Activated CD4-positive, alpha-beta T cell treated with anti-CD3 and anti-CD28 coated beads, Interleukin-2, amount 50 U/mL, for 48 hours (primary cell): ENCODE results near the gene INPP4A.

Experiments
- DNase-seq, 2 experiments: peaks; one replicate each; pipeline ENCODE4 v3.0.0-alpha.2; 2020

The INPP4A gene

GRCh38 chr2:98478088-98478551, 33.5 kb downstream of the INPP4A start:
- DNase-seq, result no peak

DNA sequence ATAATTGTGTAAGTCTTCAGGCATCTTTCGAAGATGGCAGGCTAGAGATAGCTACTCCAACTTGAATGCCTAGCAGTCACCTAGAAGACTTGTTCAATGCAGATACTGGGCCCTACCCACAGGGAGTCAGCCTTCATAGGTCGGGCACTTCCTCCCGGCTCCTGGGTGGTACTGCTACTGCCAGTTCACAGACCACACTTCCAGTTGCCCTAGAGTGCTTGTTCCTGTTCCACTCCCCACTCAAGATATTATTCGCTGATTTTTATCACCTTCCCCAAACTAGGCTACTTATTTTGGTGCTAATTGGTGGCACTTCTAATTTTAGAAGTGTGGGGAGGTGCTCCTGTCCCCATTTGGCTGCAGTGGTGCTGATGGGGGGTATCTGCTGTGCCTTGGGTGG, 34.2 kb downstream of the INPP4A start:
- no peak for DNase-seq

- DNase-seq, result no peak
These were observed 34.7 kb downstream of the INPP4A start for GRCh38 chr2:98479371-98479770.

- peak; percentile 54 to 66 for DNase-seq
These were observed 35.4 kb downstream of the INPP4A start for GRCh38 chr2:98479959-98480524.

DNA sequence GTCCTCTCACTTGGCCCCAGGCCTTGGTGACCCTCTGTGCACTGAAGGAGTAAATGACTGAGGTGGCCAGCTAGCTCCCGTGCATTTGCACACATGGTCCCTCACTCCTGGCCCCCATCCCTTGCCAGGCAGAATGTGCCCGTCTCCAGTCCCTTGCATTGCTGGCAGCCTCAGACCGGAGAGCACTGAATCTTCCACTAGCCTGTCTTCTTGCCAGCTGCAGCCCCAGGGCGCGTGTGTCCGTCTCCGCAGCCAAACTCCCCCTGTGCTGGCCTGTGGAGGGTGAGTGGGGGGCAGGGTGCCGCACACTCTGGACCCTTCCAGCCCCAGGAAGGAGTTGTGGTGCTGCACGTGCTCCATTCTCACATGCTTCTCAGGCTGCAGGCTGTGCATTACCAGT, 35.9 kb downstream of the INPP4A start:
- DNase-seq, result no peak

DNA sequence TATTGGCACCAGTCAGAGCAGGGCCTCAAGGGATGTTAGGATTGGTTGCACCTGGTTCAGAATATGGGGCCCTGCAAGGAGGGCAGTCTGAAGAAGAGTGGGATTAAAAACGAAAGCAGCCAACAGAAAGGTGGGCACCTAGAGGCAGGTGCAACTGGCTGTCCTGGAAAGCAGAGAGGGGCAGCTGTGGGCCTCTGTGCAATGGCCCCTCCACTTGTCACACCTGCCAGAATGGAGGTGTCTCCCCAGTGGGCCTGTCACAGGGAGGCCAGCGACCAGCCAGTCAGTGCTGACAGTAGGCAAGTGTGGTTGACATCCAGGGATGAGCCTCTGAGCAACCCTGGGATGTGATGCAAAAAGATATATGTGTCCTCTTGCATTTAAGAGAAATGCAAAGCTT, 37.7 kb downstream of the INPP4A start:
- no peak for DNase-seq

- no peak for DNase-seq
These were observed 38.7 kb downstream of the INPP4A start for GRCh38 chr2:98483257-98483861.

DNA sequence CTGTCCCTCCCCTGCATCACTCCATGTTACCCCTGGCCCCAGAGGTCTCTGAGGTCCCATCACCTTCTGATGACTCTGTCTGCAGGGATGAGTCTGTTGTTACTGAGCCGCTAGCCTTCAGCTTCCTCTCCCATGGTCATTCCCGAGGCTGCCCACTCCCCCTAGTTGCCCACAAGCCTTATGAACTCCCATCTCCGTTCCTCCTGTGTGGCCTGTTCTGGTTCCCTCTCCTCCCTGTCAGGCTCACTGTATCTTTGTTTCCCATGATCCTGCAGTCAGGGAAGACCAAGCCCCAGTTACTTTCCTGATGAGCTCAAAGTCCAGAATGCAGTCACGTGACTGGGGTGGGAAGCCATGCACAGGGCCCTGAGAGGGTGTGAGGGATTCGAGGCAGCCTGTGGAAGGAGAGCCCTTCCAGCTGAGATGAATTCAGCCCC, 39.5 kb downstream of the INPP4A start:
- DNase-seq, result no peak

DNA sequence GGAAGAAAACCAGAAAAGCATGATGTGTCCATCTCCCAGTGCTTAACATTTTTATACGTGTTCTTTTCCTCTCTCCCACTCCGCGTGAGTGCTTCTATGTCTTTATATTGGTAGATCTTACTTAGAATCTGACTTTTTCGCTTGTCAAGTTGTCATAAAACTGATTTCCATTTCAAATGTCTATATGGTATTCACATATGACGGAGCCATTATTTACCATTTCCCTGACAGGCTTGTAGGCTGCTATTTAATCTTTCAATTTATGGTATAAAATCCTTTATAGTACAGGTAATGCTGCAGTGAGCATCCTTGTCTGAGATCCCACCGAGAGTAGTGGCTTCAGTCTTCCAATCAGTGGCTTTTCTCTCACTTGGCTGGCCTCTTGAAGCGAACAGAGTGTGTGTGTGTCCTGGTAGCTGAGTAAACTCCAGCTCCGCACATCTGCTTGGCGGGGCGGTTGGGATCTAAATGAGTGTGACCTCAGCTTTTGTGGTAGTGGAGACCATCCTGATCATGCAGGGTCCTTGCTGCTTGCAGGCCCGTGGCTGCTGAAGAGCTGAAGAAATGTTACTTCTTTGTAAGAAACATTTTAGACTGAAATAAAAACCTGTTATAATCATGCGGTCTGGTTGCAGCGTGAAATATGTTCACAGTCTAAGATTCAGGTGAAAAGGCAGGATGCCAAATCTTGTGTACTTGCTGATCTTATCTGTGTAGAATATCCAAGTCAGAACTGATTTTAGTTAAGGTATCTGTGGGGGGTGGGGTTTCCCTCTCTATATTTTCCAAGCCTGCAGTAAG, 40.2 kb downstream of the INPP4A start:
- DNase-seq, result no peak

- DNase-seq, result no peak
These were observed 40.7 kb downstream of the INPP4A start for GRCh38 chr2:98485453-98485755.

- no peak for DNase-seq
These were observed 41.8 kb downstream of the INPP4A start for GRCh38 chr2:98486374-98486981.

DNA sequence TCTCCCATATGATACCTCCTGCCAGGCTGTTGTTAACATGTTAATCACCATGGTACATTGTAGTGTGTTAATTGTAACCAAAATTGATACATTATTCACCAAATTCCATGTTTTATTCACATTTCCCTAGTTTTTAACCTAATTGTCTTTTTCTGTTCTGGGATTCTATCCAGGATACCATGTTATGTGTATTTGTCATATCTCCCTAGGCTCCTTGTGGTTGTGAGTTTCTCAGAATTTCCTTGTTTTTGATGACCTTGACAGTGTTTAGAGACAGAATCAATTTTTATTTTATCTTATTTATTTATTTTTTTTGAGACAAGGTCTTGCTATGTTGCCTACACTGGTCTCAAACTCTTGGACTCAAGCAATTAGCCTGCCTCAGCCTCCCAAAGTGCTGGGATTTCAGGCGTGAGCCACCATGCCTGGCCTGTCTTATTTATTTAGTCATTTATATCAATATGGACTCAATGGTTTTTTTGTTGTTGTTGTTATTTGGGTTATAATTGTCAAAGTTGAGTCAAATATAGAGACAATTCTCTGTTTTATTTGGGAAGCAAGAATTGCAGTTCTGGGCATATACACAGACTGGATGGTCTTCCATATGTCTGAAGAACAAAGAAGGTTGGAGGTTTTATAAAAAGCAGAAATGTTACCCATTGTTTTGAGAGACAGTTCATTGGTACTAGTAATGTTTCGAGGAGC, 42.6 kb downstream of the INPP4A start:
- DNase-seq, result no peak

DNA sequence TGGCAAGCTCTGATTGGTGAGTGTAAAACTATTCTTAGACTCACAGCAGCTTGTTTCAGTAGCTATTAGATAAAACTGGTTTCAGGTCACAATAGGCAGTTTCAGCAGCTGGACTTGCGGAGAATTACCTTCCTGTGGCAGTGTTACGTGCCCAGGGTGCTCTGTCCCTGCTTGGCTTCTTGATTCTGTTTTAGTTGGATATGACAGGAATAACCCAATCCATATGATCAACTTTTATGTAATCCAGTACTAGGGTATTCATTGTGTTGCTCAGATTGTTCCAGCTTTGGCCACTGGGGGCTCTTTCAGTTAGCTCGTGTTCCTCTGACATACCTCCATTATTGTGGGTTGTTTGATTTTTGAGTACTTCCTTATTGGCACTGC, 43.1 kb downstream of the INPP4A start:
- DNase-seq, result peak in 1 of 2 experiments; percentile 54

DNA sequence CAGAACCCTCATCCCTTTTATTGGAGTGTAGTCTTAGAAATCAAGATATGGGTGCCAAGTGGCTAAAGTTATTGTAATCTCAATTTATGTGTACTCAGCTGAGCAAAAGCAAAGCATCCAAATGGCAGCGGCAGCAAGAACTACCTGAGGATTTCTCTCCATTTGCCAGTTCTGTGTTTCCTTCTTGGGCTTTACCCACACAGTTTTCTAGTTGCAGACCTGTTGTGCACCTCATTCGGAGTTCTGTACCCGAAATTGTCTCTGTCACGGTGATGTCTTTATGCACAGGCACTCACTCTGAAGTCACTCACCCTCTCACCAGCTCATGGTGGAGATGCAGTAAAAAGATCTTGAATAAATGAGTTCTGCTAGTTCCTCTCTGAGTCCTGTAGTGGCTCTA, 43.6 kb downstream of the INPP4A start:
- no peak for DNase-seq

DNA sequence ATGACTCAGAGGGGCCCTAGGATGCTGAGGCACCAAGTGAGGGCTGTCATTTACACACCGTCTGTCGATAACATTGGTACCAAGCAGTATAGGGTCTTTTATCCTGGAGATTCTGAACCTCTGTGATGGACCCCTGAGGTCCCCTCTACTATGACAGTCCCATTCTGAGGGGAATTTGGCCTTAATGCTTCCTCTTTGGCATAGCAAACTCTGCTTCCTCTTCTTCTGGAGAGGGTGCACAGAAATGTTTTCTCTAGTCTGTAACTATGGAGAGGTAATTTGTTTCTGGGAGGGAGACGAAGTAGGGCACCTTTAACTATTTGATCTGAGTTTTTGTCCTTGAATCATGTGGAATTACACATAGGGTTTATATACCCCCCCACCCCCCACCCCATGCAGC, 44.8 kb downstream of the INPP4A start:
- DNase-seq, result no peak

- no peak for DNase-seq
These were observed 45.6 kb downstream of the INPP4A start for GRCh38 chr2:98489971-98490962.

DNA sequence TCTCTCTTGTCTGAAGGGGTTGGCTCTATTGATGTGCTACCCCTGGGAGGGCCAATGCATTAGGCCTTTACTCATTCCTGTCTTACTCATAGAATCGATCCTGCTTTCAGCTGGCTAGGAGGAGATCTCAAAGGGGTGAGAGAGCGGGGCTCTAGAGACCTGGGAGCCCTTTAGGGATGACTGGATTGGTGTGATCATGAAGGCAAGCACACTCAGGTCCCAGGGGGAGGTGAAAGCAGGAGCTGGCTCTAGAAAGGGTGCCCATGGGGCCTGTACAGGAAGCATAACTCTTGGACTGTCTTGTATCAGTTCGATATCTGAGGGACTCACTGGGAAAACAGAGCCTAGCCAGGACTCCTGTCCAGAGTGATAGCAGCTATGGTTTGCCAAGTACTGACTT, 47.8 kb downstream of the INPP4A start:
- DNase-seq, result no peak

GRCh38 chr2:98494699-98495098, 50.0 kb downstream of the INPP4A start:
- no peak for DNase-seq

DNA sequence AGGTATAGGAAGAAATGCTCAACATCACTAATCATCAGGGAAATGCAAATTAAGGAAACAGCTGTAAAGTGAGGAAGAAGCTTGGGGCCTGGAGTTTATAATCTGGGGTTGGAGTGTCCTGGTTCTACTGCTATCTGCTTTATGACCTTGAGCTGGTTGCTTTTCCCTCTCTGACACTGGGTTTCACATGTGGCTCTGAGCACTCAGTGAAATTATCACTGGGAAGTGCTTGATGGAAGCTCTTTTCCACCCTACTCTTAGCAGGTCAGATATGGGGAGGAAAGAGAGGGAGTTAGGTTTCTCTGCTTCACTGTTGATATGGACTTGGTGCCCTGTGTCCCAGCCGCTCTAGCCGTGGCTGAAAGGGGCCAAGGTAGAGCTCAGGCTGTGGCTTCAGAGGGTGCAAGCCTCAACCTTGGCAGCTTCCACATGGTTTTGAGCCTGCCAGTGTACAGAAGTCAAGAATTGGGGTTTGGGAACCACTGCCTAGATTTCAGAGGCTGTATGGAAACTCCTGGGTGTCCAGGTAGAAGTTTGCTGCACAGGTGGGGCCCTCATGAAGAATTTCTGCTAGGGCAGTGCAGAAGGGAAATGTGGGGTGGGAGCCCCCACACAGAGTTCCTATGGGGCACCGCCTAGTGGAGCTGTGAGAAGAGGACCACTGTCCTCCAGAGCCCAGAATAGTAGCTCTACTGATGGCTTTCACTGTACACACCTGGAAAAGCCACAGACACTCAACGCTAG, 52.3 kb downstream of the INPP4A start:
- no peak for DNase-seq

DNA sequence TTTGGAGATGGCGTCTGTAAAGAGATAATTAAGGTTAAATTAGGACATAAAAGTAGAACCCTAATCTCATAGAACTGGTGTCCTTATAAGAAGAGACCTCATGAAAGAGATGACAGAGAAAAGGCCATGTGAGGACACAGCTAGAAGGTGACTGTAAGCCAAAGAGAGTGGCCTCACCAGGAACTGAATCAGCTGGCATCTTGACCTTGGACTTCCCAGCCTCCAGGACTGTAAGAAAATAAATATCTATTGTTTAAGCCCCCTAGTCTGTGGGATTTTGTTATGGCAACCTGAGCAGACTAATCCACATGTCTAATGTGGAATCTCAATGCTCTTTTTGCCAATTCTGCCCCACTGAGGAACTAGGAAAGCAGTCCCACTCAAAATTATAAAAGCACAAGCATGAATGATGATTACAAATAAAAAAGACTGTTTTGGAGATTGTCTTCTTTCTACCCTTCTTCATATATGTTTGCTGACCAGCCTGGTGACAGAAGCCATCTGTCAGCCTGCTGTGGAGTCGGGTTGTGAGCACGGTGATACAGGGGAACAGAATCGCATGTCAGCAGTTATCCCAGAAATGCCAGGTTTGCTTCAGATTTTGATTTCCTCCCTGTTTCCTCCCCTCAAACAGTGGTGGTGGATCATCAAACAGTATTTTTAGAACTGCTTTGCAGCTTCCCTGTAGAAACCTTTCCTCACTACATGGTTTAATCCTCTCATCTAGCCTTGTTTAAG, 54.2 kb downstream of the INPP4A start:
- no peak for DNase-seq

DNA sequence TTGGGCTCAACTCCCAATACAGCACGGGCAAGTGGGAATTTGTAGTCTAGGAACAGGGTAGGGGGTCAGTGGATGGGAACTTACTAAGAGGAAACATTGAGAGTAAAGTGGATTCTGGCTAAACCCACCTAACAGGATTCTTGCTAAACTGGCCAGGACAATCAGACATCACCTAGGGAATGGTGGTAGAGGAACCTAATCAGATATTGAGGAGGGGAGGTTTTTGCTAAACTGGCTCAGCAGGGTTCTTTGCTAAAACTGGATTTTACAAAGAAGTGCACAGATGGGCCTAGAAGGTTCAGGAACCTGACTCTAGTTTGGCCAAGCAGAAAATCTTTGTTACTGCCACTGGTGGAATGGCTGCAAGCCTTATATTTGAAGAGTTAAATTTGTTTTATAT, 55.9 kb downstream of the INPP4A start:
- no peak for DNase-seq
